KOPT-K1 (cell line): ENCODE data around the gene CPAMD8.
"Not testable (repeated sequence)": the region's sequence is repeated elsewhere in the genome, so short reads cannot be mapped to it uniquely, and the experiment has no call there.

Source experiments
- H3K27ac ChIP-seq: fragments of 200-600 bp; sonication (generic); 2 replicates; pipeline ENCODE4 v1.5.1; 2016; ENCODE audit warnings: antibody characterized with exemption, mild to moderate bottlenecking, low read depth, low read length; ENCODE audit not compliant: poor library complexity, severe bottlenecking
- H3K36me3 ChIP-seq: fragments of 200-600 bp; sonication (generic); 2 replicates; pipeline ENCODE4 v1.5.1; 2017; ENCODE audit warnings: antibody characterized with exemption, mild to moderate bottlenecking, low read length, moderate library complexity; ENCODE audit not compliant: insufficient read depth
- H3K9me3 ChIP-seq: fragments of 200-600 bp; sonication (generic); 2 replicates; pipeline ENCODE4 v1.5.1; 2017; ENCODE audit warnings: antibody characterized with exemption, low read length, mild to moderate bottlenecking; ENCODE audit not compliant: insufficient read depth, poor library complexity, severe bottlenecking

Gene CPAMD8

GRCh38 chr19:16880884-16881554, 145.6 kb downstream of the CPAMD8 start:
- H3K27ac ChIP-seq, result no peak overlapping the region
- H3K9me3 ChIP-seq, result peaks cover 33% of the 10 kb centered on the region
- peaks cover 51% of the 10 kb centered on the region; the same call in 1 of the 2 replicates for H3K36me3 ChIP-seq

GRCh38 chr19:16878181-16878965, 148.2 kb downstream of the CPAMD8 start:
- Histone ChIP-seq H3K27ac (no peak overlapping the region), H3K36me3 (peaks cover 62% of the 10 kb centered on the region; the same call in 1 of the 2 replicates), H3K9me3 (peaks cover 33% of the 10 kb centered on the region)

- peaks cover 69% of the 10 kb centered on the region; the same call in 1 of the 2 replicates for H3K36me3 ChIP-seq
- peaks cover 25% of the 10 kb centered on the region for H3K9me3 ChIP-seq
Measured at GRCh38 chr19:16877581-16877980, 149.0 kb downstream of the CPAMD8 start.

GRCh38 chr19:16876904-16877361, 149.7 kb downstream of the CPAMD8 start:
- no peak overlapping the region for H3K27ac ChIP-seq
- H3K36me3 ChIP-seq, result peaks cover 76% of the 10 kb centered on the region; the same call in 1 of the 2 replicates
- H3K9me3 ChIP-seq, result peaks cover 18% of the 10 kb centered on the region

More at GRCh38 chr19:16877581-16877980, 149.0 kb downstream of the CPAMD8 start:
- H3K27ac ChIP-seq, result no peak overlapping the region

- Histone ChIP-seq H3K36me3 (peaks cover 84% of the 10 kb centered on the region; the same call in 1 of the 2 replicates), H3K9me3 (peaks cover 8% of the 10 kb centered on the region), H3K27ac (no peak overlapping the region)
Measured at GRCh38 chr19:16875584-16876555, 150.7 kb downstream of the CPAMD8 start.

- H3K27ac ChIP-seq, H3K9me3 ChIP-seq: not testable (repeated sequence)
- H3K36me3 ChIP-seq, result peaks cover 83% of the 10 kb centered on the region
Measured at GRCh38 chr19:16874978-16875299, 151.7 kb downstream of the CPAMD8 start.

GRCh38 chr19:16874250-16874977, 152.2 kb downstream of the CPAMD8 start:
- Histone ChIP-seq H3K9me3 (no peaks in the 10 kb centered on the region), H3K36me3 (peaks cover 83% of the 10 kb centered on the region), H3K27ac (no peak overlapping the region)

GRCh38 chr19:16873594-16873993, 153.0 kb downstream of the CPAMD8 start:
- Histone ChIP-seq H3K9me3 (no peaks in the 10 kb centered on the region), H3K36me3 (peaks cover 83% of the 10 kb centered on the region), H3K27ac (no peak overlapping the region)

GRCh38 chr19:16872728-16873127, 153.9 kb downstream of the CPAMD8 start:
- peaks cover 82% of the 10 kb centered on the region for H3K36me3 ChIP-seq
- H3K9me3 ChIP-seq, result no peaks in the 10 kb centered on the region
- no peak overlapping the region for H3K27ac ChIP-seq

- Histone ChIP-seq H3K27ac (no peak overlapping the region), H3K36me3 (peaks cover 82% of the 10 kb centered on the region), H3K9me3 (no peaks in the 10 kb centered on the region)
Measured at GRCh38 chr19:16871871-16872270, 154.7 kb downstream of the CPAMD8 start.

GRCh38 chr19:16869331-16869972, 157.2 kb downstream of the CPAMD8 start:
- Histone ChIP-seq H3K36me3 (peaks cover 94% of the 10 kb centered on the region), H3K9me3 (no peaks in the 10 kb centered on the region), H3K27ac (no peak overlapping the region)

GRCh38 chr19:16868423-16869130, 158.0 kb downstream of the CPAMD8 start:
- H3K9me3 ChIP-seq, result no peaks in the 10 kb centered on the region
- H3K36me3 ChIP-seq, result peaks cover 94% of the 10 kb centered on the region
- H3K27ac ChIP-seq, result no peak overlapping the region

GRCh38 chr19:16867211-16867610, 159.4 kb downstream of the CPAMD8 start:
- Histone ChIP-seq H3K9me3 (no peaks in the 10 kb centered on the region), H3K36me3 (peaks cover 97% of the 10 kb centered on the region), H3K27ac (no peak overlapping the region)
